NCI-H146 treated with DMSO at 0.1 percent for 48 hours (cell line): ENCODE data around the gene LPIN2.
A peak's percentile ranks its signal among the peaks of the same experiment; 100 is the strongest.
"Not testable (repeated sequence)": the region's sequence is repeated elsewhere in the genome, so short reads cannot be mapped to it uniquely, and the experiment has no call there.

ENCODE experiments used
- DNase-seq: peaks from one replicate; lab custom pipeline; 2025; ENCODE audit not compliant: unreplicated experiment; lab: John Stamatoyannopoulos, UW

LPIN2 gene

DNA sequence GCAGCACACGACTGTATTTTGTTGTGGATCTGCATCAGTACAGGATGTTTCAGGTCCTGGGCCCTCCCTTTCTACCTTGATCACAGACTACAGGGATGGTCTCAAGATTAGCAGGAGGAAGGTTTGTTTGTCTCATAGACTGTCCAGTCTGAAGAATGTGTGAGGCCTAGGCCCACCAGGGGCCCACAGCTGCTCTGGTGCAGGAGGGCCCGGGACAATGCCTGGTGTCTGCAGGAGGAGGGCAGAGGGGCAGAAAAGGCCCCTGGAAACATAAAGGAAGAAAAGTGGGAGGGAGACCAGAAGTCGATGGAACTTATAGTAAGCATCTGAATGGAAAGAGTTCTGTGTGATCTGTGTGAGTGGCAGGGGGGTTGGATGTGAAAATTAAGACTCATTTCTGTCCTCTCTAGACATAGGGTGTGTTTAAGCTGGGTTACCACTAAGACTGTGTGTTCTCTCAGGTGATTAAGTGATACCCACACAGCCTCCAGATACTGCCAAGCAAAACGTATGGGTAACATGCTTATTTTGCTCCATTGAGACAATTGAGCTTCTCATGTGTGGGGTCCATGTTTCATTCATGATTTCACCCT is 33.4 kb upstream of the LPIN2 start:
- DNase-seq: no peak

DNA sequence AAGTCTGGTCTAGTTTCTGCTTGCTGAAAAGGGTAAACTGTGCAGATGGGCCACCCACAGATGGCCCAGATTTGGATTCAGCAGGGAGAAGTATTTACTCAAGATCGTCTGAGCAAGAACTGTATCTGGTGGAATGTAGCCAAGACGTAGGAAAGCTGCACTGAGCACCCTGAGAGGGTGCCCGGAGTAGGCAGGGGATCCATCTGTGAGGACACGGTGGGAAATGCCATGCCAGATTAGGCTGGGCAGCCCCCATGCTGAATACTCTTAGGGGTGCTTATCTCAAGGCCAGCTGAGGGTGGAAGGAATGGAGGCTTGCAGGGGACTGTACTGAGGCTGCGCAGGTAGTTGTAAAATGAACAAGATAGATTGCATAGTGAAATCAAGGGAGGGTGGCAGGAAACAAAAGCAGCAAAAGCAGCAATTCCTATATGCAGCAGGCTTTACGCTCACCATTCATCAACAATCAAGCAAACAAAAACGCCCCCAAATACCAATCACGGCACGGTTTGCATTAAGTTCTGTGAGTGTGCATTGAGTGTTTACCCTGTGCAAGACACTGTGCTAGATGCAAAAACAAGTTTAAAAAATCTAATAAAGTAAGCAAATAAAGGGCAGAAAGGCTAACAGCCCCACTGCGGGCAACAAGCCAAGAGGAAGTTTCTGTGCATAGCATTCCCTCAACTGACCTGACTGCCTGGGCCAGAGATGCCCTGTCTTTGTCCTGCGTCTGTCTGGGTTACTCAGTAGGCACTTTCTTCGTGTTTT is 32.2 kb upstream of the LPIN2 start:
- no peak for DNase-seq

DNA sequence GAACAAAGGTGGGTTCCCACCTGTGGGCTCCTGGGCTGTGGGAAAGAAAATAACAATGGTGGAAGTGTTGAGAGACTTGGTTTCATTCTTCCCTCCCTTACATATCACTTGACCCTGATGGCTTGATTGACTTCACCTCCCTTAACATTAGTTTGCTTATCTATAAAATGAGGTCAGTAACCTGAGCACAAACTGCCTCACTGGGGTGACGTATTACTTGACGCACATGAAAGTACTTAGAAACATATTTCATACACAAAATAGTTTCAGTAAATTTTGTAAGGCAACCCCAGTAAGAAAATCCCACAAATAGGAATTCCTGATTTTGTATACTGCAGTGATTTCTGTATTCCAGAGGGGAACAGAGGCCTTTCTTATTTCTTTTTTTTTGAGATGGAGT is 29.4 kb upstream of the LPIN2 start:
- no peak for DNase-seq

DNA sequence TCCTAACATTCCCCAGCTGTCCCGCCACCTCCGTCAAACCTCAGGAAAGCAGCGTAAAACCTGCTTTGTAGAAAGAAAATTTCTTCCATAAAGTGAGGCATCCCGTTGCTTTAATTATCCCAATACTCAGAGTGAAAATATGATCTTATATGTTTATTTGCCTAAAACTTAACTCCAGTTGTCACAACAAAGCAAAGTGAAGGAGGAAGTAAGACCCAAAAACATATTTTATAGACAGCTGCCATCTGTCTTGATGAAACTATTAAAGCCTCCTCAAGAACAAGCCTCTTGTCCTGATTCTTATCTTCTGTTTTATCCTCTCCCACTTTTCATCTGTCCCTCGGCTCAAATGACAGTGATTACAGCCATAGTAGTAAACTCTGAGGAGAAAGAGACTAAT is 28.9 kb upstream of the LPIN2 start:
- no peak for DNase-seq

DNA sequence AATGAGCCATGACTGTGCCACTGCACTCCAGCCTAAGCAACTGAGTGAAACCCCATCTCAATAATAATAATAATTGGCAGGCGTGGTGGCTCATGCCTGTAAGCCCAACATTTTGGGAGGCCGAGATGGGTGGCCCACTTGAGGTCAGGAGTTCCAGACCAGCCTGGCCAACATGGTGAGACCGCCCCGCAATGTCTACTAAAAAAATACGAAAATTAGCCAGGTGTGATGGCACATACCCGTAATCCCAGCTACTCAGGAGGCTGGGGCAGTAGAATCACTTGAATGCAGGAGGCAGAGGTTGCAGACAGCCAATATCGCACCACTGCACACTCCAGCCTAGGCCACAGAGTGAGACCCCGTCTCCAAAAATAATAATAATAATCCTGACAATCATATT is 27.9 kb upstream of the LPIN2 start:
- no peak for DNase-seq

DNA sequence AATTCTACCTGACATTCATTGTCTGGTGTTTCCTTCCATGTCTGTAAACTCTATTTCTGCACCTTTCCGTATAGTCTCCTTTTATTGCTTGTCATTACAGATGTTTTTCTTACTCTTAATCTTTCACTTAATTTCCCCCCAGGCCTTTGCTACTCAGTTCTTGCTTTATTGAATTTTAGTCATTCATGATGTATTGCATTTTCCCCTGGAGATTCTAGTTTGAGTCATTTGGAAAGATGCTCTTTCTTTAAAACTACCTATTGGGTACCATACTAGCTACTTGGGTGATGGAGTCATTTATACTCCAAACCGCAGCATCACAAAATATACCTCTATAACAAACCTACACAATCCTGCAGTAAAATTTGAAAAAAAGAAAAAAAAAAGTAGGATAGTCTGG is 27.2 kb upstream of the LPIN2 start:
- no peak for DNase-seq

DNA sequence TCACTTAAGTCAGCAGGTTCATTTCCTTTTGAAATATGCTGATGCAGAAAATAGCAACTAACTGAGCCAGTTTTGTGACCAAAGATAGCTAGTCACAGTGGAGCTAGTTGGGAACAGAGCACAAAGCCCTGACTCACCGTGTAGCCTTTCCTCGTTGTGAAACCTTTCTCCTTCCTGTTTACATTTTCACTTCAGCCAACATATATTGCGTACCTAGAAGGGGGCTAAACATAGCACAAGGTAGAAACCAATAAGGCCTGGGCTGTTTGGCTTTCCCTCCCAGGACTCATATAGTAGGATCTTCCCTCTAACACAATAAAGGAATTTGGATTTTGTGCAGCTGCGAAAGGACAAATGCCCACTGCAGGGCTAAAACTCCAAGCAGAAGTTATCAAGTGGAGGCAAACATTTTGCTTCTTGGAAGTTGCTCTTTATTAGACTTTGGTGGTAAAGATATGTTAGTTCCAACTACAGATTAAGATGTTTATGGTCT is 24.5 kb upstream of the LPIN2 start:
- no peak for DNase-seq

DNA sequence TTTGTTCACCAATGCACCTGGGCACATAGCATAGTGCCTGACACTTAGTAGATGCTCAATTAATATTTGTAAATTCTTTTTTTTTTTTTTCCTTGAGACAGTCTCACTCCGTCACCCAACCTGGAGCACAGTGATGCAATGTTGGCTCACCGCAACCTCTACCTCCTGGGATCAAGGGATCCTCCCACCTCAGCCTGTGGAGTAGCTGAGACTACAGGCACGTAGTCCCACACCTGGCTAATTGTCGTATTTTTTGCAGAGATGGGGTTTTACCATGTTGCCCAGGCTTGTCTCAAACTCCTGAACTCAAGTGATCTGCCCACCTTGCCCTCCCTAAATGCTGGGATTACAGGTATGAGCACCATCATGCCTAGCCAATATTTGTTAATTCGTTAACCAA is 23.2 kb upstream of the LPIN2 start:
- no peak for DNase-seq

DNA sequence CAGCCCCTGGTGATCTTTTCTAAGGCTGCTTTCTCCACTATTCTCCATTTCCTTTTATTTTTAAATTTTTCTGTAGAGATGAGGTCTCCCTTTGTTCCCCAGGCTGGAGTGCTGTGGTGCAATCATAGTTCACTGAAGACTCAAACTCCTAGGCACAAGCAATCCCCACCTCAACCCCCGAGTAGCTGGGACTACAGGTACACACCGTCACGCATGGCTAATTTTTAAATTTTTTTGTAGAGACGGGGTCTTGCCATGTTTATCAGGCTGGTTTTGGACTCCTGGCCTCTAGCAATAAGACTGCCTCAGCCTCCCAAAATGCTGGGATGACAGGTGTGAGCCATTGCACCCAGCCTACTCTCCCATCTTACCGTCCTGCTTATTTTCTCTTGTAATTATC is 22.7 kb upstream of the LPIN2 start:
- no peak for DNase-seq

DNA sequence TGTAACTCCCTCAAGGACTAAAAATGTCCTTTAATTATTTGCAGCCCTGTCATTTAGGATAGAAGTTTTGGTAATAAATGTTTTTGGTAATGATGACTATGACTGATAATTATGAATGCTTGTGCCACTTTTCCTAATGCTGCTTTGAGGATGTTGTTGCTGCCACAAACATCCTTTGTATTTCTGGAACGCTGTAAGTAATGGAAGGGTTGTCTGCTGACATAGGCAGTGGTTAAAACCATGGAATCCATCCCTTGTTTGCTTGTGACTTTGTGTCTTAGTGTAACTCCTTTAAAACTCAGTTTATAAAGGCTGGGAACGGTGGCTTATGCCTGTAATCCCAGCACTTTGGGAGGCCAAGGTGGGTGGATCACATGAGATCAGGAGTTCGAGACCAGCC is 19.8 kb upstream of the LPIN2 start:
- no peak for DNase-seq

DNA sequence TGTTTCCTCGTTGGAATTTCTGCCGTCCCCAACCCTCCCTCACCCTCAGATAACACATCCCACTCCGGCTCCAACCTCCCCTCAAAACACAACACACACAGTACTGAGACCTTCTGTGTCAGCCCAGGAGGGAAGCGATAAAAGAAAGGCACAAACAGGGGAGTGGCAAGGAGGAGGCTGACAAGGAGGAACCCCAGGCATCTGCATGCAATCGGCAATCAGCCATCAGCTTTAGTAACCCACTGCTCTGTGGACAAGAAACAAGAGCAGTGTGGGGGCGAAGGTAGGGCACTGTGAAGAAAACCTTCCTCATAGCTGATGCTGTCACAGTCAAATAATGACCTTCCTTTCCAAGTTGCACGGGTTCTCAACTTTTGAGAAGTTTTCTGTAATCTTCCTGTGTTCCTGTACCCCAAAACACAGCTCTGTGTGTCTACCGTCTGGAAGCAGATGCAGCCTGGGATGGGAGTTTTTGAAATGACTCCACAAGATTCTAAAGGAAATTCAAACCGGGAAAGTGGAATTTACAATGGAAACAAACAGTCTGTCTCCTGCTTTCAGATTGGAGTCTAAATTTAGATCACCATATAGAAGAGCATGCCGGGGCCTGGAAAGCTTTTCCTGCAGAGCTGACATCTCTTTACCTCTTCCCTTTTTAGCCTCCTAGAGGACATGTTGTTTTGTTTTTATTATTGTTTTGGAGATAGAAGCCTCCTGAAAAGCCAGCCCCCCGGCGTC is 16.4 kb upstream of the LPIN2 start:
- no peak for DNase-seq

DNA sequence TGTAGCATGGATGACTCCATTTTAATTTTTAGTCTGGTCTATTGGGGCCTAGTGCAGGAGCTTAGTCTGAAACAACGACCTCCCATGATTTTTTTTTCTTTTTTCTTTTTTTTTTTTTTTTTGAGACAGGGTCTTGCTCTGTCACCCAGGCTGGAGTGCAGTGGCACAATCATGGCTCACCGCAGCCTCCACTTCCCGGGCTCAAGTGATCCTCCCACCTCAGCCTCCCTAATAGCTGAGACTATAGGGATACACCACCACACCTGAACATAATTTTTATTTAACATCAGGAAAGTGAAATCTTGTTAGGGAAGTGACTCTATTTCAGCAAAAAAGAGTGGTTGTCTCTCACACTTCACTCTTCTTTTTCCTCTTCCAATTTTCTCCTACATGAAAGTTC is 15.2 kb upstream of the LPIN2 start:
- not testable (repeated sequence) for DNase-seq

DNA sequence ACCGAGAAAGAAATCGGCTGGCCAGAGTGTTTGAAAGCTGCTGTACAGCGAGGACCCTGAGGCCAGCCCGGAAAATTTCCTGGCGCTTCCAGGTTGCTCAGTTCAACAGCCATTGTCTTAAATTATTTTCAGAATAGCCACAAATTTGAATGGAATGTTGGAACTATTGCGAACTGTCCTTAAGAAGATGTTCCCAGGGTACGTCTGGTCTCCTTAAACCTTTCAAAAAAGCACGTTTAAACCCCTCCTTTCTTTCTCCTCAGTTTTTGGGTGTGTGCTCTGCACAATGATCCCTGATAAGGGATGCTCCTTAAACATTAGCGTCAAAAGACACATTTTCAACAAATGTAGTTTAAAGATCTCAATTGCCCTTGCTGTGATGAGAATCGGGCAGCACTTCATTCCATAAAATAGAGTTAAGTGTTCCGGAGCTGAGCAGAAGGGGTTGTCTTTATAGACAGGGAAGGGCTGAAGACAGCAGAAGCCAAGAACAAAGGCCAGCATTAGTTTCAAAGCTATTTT is 14.5 kb upstream of the LPIN2 start:
- DNase-seq: no peak

DNA sequence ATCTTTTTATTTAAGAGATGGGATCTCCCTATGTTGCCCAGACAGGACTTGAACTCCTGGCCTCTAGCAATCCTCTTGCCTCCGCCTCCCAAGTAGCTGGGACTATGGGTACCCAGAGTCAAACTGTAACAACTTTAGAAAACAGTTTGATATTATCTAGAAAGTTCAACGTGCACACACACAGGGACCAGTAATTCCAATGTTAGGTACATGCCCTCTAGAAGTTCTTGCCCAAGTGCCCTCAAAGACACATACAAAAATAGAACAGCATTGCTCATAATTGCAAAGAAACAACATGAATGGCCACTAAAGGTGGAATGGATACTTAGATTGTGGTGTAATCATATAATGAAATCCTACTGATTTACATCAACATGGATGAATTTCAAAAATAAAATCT is 12.6 kb upstream of the LPIN2 start:
- no peak for DNase-seq

DNA sequence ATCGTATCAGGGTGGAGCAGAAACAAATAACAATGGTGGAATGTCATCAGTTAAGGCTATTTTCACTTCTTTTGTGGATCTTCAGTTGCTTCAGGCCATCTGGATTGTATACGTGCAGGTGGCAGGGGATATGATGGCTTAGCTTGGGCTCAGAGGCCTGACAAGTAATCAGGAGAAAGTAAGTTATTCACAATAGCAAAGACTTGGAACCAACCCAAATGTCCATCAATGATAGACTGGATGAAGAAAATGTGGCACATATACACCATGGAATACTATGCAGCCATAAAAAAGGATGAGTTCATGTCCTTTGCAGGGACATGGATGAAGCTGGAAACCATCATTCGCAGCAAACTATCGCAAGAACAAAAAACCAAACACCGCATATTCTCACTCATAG is 10.7 kb upstream of the LPIN2 start:
- DNase-seq: not testable (repeated sequence)

DNA sequence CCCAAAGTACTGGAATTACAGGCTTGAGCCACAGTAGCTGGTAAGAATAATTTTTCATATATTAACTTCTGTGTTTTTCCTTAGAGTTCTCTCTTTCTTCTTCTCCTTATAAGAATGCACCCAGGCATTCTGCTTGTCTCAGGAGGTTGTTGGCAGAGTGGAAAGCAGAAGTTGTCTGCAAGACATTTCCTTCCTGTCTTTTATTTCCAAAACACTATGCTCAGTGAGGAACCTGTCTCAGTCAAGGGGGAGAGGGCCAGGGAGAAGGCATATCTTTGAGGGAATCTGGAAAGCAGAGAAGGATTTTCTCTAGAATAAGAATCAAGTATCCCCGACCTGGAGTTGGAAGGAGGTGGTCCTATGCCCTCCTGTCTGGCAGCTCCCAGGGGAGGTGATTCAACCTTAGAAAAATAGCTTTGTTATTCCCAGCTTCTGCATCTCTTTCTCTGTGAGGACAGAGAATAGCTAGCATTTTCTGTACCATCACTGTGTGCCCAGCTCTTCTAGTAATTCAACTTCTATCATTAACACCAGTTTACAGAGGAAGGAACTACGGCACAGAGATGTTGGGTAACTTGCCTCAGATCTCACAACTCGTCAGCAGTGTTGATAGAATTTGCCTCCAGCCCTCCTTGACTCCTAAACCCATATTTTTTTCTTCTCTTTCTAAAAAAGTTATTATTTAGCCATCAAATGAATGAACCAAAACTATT is 3.8 kb upstream of the LPIN2 start:
- no peak for DNase-seq

DNA sequence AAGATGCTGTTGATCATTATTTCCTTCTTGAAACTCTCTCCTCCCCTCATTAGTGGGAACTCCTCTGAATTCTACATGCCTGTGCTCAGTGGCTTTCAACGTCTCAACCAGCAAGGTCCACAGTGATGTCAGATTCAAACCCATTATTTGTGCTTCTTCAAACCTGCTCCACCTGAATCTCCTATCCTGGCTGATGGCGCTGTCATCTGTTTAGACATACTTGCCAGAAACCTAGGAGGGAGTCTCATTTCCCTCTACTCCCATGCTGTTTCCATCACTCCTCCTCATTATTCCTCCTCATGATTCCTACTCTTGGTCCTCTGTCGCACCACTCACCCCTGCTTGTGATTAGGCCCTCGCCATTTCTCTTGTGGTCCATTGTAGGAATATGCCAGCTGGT is 2.9 kb upstream of the LPIN2 start:
- no peak for DNase-seq

DNA sequence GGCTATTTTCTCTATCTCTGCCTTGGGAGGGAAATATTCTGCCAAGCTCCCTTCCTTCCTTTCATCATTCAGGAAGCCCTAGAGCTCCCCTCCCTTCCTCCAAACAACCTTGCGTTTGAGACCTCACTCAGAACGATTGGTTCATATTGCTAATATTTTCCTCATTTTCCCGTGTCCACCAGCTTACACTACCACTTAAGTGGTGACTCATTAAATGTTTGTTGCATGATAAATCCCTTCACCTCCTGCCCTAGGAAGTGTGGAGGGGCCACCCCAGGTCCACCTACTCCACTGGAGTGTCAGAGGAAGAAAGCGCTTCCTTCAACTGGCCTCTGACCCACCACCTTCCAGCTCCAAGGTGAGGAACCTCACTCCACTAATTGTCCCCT is 2.3 kb upstream of the LPIN2 start:
- DNase-seq: no peak

DNA sequence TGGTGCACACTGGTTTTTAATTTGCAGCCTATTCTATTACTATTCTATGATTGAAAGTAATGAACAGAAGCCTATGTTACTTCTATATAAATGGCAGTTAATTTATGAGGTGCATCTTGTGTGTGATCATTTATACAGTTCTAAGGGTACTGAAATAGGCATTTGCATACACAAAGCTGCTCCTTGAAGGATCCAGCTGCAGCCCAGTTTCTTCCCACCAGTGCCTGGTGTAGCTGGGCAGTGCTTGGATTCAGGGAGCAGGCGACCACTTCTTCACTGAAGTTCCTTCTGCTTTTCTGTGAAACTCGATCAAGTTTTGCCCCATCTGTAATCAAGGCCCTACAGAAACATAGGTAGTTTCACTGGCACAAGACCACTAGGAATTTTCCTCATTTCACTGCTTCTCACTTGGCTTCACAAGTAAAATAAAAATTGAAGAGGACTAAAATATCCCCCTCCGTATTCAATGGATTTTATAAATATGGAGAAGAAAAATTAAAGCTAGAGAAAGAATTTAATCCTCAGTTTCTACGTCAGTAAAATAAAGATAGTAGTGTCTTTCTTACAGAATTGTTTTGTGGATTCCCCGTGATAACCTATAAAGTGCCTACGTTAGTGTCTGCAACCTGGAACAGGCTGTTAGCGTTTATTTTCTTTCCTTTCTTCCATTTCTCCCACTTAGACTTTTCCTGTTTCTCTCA is 1.7 kb upstream of the LPIN2 start:
- no peak for DNase-seq

DNA sequence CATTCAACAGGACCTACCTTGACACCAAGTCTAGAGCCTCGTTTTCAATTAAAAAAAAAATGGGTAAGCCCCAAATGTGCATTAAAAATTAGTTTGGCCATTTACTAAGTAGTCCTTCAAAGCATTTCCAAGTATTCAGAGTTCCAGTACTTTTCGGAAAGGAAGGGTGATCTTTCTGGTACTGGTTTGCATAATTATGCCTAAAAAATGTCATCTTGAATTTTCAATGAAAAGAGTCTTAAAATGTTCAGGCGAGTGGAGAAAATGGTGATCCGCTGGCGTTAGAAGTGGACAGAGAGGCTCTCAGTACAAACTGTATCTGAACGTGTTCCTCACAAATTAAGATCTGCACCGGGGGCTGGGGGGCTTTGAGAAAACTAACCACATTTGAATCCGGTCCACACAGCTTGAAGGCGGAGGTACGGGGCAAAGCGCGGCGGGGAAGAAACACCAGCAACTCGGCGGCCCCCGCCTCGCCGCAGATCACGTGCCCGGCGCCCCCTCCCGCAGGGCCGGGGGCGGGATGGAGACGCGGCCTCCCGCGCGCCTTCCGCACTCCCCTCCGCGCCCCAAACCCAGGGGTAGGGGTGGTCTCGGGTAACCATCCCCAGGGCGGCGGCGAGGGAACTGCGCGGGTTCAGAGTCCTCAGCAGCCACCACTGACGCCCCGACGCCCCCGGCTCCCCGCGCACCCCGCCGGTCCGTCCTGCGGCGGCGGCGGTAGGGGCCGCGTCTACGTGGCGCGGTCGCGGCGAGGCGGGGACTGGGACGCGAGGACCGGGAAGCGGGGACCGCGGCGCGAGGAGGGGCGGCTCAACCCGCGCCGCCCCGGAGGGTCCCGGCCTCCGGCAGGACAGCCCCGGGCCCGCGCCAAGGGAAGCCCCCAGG is 564 bp downstream of the LPIN2 start:
- peak; percentile 58 for DNase-seq
